UCSD-AML1 (cell line): Measurements from ENCODE around the gene EPHA4.

Experiments used
- DNase-seq: peaks from one replicate; lab custom pipeline; 2025; ENCODE audit not compliant: unreplicated experiment; lab: John Stamatoyannopoulos, UW

The EPHA4 gene

DNA sequence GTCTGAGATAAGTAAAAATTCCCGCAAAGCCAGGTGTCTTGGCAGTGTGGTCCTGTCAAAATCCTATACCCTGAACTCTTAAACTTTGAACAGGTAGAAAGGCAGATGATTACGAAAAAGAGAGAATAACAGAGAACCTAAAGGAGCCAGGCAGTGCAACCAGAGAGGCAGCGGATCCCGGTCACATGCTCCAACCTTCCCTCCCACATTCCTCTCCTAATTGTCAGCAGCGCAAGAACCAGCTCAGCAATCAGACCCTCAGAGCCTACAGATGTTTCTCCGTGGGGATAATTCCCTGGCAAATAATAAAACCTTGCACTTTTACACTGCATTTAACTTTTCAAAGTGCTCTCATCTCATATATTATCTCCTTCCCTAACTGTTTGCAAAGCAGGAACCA lies 124.8 kb downstream of the EPHA4 start:
- DNase-seq = no peak

DNA sequence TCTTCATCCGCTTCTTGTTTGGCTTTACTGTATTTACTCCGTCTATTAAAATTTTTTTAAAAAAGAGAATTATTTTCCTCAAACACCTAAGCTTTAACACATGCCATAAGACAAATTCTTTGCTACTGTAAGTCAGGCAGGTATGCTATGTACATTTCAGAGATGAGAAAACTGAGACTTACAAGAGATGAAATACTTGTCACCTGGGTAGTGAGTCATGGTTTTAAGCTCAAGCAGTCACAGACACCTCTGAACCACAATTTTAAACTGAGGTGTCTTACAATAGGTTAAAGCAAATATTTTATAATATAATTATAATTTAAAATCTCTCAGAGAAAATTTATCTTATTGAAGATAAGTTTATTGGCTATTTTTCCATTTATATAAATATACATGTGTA lies 126.0 kb downstream of the EPHA4 start:
- DNase-seq = no peak

DNA sequence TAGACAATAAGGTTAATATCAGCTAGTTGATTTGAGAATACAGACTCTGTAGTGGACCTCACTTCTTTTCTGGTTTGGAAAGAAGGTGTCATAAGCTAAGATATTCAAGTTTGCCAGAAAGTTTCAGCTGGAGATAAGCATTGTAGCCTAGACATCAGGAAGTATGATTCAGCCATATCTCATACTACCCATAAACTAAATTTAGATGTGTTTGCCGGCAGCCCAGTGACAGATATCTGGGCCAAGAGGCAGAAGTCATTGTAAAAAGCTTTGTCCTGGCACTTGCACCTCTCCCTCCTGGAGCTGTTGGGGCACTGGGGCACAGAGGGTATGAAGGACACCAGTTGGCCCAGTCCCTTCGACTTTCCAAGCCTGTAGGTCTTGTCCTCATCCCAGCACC lies 128.0 kb downstream of the EPHA4 start:
- peak; percentile 24 for DNase-seq

DNA sequence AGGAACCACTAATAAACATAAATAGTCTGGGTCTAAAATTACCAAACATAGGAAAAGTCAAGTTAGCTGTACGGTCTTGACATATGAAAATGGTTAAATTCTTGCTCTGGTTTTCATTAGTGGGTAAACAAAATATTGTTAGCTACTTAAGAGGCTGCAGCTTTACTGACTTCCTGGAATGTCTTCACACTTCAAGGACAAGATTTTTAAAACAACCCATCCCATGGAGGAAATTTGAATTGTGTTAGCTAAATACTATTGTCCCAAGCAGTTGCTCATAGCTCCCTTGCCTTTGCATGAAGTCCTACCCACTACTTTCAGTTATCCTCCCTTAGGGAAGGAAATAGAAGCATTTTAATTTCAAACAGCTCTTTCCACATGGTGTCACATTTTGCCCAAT lies 128.5 kb downstream of the EPHA4 start:
- no peak for DNase-seq

DNA sequence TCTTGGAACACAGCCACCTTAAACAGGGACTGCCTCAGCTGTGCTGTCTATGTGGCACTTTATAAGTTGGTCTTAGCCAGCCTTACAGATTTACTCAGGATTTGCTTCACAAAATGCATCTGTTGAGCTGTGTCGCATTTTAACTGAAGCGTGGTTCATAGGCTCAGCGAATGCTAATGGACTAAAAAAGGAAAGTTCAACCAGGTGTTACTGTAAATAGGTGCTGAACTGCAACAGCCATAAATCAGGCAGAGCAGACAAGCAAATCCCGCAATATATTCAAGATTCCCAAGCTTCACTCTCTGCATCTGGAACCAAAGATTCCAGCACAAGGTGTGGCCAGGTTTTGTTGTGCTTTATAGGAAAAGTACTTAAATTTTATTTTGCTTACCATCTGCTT lies 130.0 kb downstream of the EPHA4 start:
- no peak for DNase-seq

DNA sequence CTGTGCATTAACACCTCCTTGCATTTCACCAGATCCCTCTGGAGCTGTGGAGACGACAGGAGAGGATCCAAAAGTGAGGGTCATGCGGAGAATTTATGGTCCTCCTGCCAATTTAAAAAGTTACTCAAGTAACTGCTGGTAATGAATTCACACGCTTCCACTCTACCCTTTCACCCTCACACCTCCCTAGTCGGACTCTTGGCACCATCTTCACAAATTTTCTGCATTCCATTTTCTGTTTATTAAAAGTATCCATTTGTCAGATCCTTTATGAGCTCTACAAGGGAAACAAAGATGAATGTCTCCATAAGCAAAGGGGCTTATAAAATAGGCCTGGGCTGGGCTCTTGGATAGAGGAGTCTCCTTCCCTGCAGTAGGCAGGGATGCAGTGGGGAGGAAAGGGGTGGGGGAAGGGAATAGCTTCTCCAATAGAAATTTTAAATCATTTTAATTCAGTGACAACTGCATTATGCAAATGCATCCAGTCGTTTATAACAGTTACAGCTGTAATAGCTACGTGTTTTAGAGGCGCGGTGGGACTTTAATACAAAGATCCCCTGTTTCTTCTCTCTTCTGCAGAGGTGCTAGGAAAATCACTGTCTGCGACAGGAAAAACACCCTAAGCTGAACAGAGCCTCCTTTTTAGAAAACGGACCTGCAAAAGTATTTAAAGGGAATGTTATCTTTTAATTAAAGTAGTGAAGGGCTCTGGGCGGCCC lies 132.2 kb downstream of the EPHA4 start:
- no peak for DNase-seq

GRCh38 chr2:221437056-221437455 lies 135.0 kb downstream of the EPHA4 start:
- DNase-seq = no peak

- DNase-seq = no peak
These were observed 136.9 kb downstream of the EPHA4 start for GRCh38 chr2:221435171-221435570.

DNA sequence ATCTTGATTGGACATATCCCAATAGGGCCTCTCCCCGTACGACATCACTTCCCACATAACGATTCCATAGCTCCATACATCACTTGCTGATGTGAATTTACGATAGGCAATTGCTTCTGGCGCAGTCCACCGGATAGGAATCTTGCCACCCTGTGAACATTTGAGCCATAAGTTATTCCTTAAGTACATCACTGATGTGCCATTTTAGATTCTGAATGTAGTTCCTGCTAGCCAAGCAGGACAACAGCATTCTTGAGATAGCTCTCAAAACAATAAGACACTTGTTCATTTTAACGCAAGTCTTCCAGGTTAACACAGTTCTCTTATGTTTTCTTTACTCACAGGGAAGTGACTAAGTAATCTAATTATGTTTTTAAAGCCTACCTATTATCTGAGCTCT lies 138.0 kb downstream of the EPHA4 start:
- no peak for DNase-seq

GRCh38 chr2:221431477-221431876 lies 140.6 kb downstream of the EPHA4 start:
- no peak for DNase-seq

DNA sequence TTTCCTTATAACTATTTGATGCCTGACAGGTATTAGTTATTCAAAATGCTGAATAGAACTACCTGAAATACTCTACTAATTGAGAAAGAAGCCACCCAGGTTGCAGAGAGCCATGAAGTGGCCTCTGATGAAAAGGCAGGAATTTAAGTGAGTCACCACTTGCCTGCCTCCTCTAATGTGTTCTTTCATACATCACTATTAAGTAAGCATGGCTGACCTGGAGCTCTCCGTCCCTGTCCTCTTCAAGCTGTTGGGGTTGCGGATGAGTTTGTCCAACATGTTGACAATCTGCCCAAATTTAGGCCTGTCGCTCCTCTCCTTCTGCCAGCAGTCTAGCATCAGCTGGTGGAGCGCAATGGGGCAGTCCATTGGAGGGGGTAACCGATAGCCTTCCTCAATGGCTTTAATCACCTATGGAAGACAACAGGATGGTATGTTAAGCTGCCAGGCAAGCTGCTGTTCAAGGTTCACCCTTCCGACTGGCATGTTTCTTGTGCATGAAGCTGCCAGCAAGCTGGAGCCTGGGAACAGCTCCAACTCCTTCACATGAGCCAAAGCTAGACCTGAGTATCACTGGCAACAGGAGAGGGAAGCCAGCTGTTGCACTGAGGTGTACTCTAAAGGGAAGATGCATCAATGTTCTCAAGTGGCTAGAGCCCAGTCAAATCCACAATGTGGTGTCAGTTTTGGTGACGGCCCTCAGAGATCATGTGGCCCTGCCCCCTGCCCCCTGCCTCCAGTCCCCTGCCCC lies 142.2 kb downstream of the EPHA4 start:
- no peak for DNase-seq

DNA sequence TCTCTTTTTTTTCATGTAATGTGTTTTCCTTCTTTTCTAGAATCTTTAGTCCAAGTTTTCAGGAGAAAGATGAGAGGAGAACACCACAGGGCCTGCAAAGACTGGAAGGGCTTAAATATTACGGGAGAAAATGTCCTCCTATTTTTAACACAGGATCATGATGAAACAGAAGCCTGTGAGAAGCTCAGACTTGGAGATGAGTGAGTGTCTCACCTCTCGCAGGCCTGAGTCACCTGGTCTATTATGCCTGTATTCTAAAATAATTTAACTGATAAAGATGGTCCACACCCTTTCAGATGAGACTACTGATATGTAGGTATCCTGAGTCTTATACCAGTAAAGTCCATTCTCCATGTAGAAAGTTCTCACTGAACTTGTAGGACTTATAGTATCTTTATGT lies 143.2 kb downstream of the EPHA4 start:
- no peak for DNase-seq

- DNase-seq = no peak
These were observed 145.2 kb downstream of the EPHA4 start for GRCh38 chr2:221426929-221427328.

DNA sequence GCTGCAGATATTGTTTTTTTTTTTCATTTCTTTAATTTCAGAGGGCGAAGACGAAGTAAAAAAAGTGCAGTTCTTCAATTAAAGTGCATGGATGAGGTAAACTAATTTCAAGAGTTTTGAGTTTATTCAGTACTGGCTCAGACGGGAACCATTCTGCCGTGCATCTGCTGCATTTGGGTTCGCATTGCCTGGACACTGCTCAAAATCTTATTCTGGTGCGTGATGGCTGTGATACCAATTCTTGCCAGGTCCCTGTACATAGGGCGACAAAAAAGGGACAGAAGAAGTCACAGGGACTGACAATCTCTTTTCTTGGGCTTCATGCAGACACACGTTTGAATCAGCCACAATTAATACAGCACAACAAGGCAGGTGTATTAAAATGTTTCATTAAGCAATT lies 146.2 kb downstream of the EPHA4 start:
- DNase-seq = no peak

- no peak for DNase-seq
These were observed 146.8 kb downstream of the EPHA4 start for GRCh38 chr2:221425353-221425752.

DNA sequence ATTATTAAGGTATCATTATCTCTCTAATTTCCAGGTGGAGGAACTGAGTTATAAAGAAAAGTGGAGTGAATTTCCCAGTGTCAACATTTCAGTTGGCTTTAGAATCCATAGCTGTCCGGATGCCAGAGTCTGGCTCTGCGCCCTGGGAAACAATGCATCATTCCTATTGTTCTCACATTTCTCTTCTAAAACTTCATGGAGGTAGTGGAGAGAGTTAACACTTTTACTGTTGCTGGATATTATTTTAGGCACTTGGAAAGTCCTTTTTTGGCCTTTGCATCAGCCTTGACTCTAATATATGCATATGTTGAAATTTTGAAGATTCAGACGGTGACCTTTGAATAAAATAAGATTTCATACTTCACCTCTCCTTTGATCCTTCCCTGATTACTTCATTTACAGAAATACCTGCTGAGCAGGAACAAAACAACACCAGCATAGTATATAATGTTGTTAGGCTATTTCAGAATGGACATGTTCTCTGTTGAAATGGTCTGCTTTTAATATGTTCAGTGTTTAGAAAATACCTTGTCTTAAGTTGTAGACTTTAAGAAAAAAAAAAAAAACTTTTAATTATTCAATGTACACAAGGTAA lies 148.8 kb downstream of the EPHA4 start:
- no peak for DNase-seq

DNA sequence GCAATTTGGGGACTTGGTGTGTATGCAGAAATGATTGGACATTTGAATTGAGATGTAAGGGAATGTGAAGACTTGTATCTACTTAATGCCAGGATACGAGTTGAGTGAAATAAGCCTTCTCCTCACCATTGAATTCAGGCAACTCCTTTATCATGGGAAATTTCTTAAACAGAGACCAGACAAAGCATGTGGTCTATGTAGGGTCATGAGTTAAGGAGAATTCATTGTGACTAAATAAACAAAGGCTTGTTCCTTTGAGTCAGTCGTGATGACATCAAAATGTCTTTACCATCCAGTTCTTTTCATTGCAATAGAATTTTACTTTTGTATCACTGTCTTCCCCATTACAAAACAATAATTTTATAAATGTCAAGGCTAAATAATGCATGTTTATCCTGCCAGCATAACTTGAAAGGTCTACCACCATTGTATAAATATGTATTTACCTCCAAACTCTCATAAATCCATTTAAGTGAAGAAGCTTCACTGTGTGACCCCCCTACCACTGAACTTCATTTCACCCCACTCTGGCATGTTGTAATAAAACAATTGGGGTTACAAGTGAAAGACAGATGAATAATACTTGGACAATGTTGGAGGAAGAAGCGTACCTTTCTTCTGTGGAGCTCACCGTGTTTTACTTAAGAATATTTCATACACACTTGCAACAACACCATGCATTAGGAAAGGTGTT lies 149.4 kb downstream of the EPHA4 start:
- no peak for DNase-seq

GRCh38 chr2:221420245-221420644 lies 151.9 kb downstream of the EPHA4 start:
- DNase-seq = no peak

DNA sequence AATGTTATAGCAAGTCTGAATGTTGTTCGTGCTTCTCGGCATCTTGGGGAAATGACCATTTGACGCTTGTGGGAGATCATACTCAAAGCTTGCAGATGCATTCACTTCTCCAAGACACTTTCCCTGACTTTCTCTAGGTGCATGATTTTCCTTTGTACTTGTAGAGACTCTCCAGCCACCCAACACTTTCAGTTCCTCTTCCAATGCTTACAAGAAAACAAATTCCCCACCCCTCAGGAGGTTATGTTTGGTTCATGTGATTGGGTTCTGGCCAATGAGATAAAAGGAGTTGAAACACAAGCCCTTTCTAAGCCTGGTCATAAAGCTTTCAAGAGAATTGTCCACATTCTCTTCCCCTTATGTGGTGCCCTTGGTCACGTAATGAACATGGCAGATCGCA lies 156.3 kb downstream of the EPHA4 start:
- no peak for DNase-seq

- DNase-seq = no peak
These were observed 159.1 kb downstream of the EPHA4 start for GRCh38 chr2:221412978-221413377.

- no peak for DNase-seq
These were observed 161.6 kb downstream of the EPHA4 start for GRCh38 chr2:221410487-221410886.

- DNase-seq = no peak
These were observed 164.3 kb downstream of the EPHA4 start for GRCh38 chr2:221407765-221408164.
